A549 (cell line): ENCODE measurements around the gene GOLGA6A. TPM values are rescaled to one million over a fixed set of nuclear protein-coding genes. Genes with fewer than 3 reads are reported as not detected.
A peak's percentile ranks its signal among the peaks of the same experiment; 100 is the strongest.

Experiments
- ATAC-seq, 2 experiments: fragments of 200-7000 bp in 1 of 2; fragments of >200 bp in 1 of 2; cut with Nextera tagmentation in 1 of 2; cut with Tn5 transposase in 1 of 2; 3 replicates each; pipeline versions ENCODE4 v1.8.0 to v1.9.1; 2018 to 2020; ENCODE audit warnings: mild to moderate bottlenecking in 1 of 2, moderate library complexity in 1 of 2
- CTCF ChIA-PET: fragments of 300-600 bp; sonication (Branson Sonifier 250); formaldehyde crosslinking; extraction: SDS; loops from one replicate; lab custom pipeline; 2021; ENCODE audit warnings: antibody characterized with exemption, inconsistent platforms; lab: Yijun Ruan, JAX
- POLR2A ChIA-PET: fragments of 350-600 bp; formaldehyde crosslinking; extraction: SDS; loops from one replicate; lab custom pipeline; 2021; ENCODE audit warnings: antibody characterized with exemption, inconsistent platforms; lab: Yijun Ruan, JAX
- DNase-seq, 2 experiments: peaks; one replicate each; pipeline versions ENCODE4 v3.0.0 to v3.0.0-alpha.2; 2011 to 2016; ENCODE audit warnings: low read depth in 1 of 2, low spot score in 1 of 2
- FAIRE-seq: peaks from 2 replicates; lab custom pipeline; 2011; peaks lifted over from hg19 to GRCh38; lab: Jason Lieb, UNC
- H3K27ac ChIP-seq, 2 experiments: fragments of >200 bp; sonication (Bioruptor Twin); formaldehyde crosslinking; 3 replicates each; pipeline ENCODE4 v1.5.1; 2016 to 2017
- H3K4me1 ChIP-seq: fragments of >200 bp; sonication (Bioruptor Twin); formaldehyde crosslinking; 3 replicates; pipeline ENCODE4 v1.6.1; 2016
- H3K4me2 ChIP-seq: fragments of >200 bp; sonication (Bioruptor Twin); formaldehyde crosslinking; 3 replicates; pipeline ENCODE4 v1.6.1; 2016
- H3K4me3 ChIP-seq: fragments of >200 bp; sonication (Bioruptor Twin); formaldehyde crosslinking; 3 replicates; pipeline ENCODE4 v1.5.1; 2016
- H3K9me3 ChIP-seq: fragments of >200 bp; sonication (Bioruptor Twin); formaldehyde crosslinking; 3 replicates; pipeline ENCODE4 v1.6.1; 2016
- CBX2 ChIP-seq: fragments of 200-600 bp; sonication (generic); IDR thresholded peaks from 2 replicates; pipeline ENCODE4 v1.6.1; 2016; ENCODE audit warnings: low read depth, mild to moderate bottlenecking, borderline replicate concordance
- EHF ChIP-seq: fragments of 250-450 bp; sonication (Bioruptor Pico); IDR thresholded peaks from 2 replicates; pipeline ENCODE4 v1.5.0; 2020; ENCODE audit warnings: mild to moderate bottlenecking
- HDAC2 ChIP-seq: fragments of 200-600 bp; sonication (generic); IDR thresholded peaks from 2 replicates; pipeline ENCODE4 v1.6.1; 2016
- HOXB5 ChIP-seq: fragments of 250-450 bp; sonication (Bioruptor Pico); IDR thresholded peaks from 2 replicates; pipeline ENCODE4 v1.5.0; 2020; ENCODE audit warnings: mild to moderate bottlenecking, moderate library complexity
- JUN ChIP-seq, 2 experiments: fragments of >200 bp; sonication (Bioruptor Twin); formaldehyde crosslinking; IDR thresholded peaks; 2 replicates in 1 of 2; 3 replicates in 1 of 2; pipeline ENCODE4 v1.6.1; 2016 to 2017
- MAZ ChIP-seq: fragments of 150-350 bp; IDR thresholded peaks from 2 replicates; pipeline ENCODE4 v1.6.1; 2014; ENCODE audit warnings: antibody characterized with exemption, low read depth, low read length, borderline replicate concordance
- MYC ChIP-seq: IDR thresholded peaks from 2 replicates; pipeline ENCODE4 v1.6.1; 2012; ENCODE audit warnings: mild to moderate bottlenecking, inconsistent platforms, low read length, improper control_type of control experiment, borderline replicate concordance
- POLR2AphosphoS2 ChIP-seq: conservative IDR thresholded peaks from 2 replicates; pipeline ENCODE4 v1.6.1; 2012; ENCODE audit warnings: low read length, improper control_type of control experiment, inconsistent platforms
- RAD21 ChIP-seq, 2 experiments: fragments of >200 bp in 1 of 2; sonication (Bioruptor Twin) in 1 of 2; formaldehyde crosslinking in 1 of 2; IDR thresholded peaks in 1 of 2; conservative IDR thresholded peaks in 1 of 2; 2 replicates in 1 of 2; 3 replicates in 1 of 2; pipeline ENCODE4 v1.6.1; 2012 to 2018; ENCODE audit warnings: inconsistent platforms in 1 of 2
- SMC3 ChIP-seq: fragments of >200 bp; sonication (Bioruptor Twin); formaldehyde crosslinking; IDR thresholded peaks from 3 replicates; pipeline ENCODE4 v1.6.1; 2018; ENCODE audit warnings: inconsistent platforms
- SREBF2 ChIP-seq: fragments of 450-650 bp; IDR thresholded peaks from 2 replicates; pipeline ENCODE4 v1.6.1; 2014; ENCODE audit warnings: mild to moderate bottlenecking, moderate library complexity
- TFCP2L1 ChIP-seq: fragments of 250-450 bp; sonication (Bioruptor Pico); IDR thresholded peaks from 2 replicates; pipeline ENCODE4 v1.5.0; 2021; ENCODE audit warnings: mild to moderate bottlenecking
- TP53 ChIP-seq: fragments of 250-450 bp; sonication (Bioruptor Pico); IDR thresholded peaks from 2 replicates; pipeline ENCODE4 v1.5.0; 2021; ENCODE audit warnings: mild to moderate bottlenecking, moderate library complexity
- WGBS: methylation state at CpG from one replicate; pipeline ENCODE4 v1.1.6; 2017; ENCODE audit errors: missing lambda C conversion rate; 5-methylcytosine and 5-hydroxymethylcytosine counted together
- polyA plus RNA-seq, 4 experiments: library from polyadenylated mRNA; depleted of rRNA in 3 of 4; stranded (reverse); fragments of >200 nt; fragmentation: RNase III in 1 of 4; extraction: RNeasy Plus Mini Kit Qiagen cat#74134 plus additional on column Dnase treatment in 1 of 4; gene quantifications; 2 replicates in 3 of 4; 3 replicates in 1 of 4; pipeline ENCODE4 v1.2.3, GENCODE V29; 2011 to 2017
- TF ChIP-seq, protein P1 (sequence below): fragments of >200 bp; sonication (Bioruptor Twin); formaldehyde crosslinking; IDR thresholded peaks from 3 replicates; pipeline ENCODE4 v1.6.1; 2016
- TF ChIP-seq, protein P2 (sequence below): fragments of 450-650 bp; IDR thresholded peaks from 2 replicates; pipeline ENCODE4 v1.6.1; 2014; ENCODE audit warnings: antibody characterized with exemption

The GOLGA6A gene
- polyA plus RNA-seq, 2 of the 4 experiments (the other 2 are of a cell fraction) = 0.03 to 0.05 TPM

DNA sequence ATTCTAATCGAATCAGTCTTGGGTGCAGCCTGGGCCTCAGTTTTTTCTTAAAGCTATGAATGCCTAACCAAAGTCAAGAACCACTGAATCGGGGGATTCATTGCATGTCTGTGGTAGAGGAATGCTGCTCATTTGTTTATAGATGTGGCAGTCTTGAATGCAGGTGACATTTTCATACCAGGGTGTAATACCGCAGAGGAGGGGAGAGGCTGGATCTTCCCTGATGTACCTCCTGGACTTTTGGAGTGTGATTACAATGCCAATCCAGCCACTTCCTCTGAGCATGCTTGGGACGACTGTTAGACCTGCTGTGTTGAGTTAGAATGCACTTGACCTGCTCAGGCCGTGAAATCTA, 42.7 kb downstream of the GOLGA6A start:
- DNase-seq (no peak), ATAC-seq (no peak)
- Histone ChIP-seq H3K27ac (no peak overlapping the region), H3K4me2 (no peak overlapping the region), H3K4me1 (peaks cover 7% of the 10 kb centered on the region; the same call in 1 of the 3 replicates), H3K4me3 (no peak overlapping the region)
- TF ChIP-seq, protein P1, sequence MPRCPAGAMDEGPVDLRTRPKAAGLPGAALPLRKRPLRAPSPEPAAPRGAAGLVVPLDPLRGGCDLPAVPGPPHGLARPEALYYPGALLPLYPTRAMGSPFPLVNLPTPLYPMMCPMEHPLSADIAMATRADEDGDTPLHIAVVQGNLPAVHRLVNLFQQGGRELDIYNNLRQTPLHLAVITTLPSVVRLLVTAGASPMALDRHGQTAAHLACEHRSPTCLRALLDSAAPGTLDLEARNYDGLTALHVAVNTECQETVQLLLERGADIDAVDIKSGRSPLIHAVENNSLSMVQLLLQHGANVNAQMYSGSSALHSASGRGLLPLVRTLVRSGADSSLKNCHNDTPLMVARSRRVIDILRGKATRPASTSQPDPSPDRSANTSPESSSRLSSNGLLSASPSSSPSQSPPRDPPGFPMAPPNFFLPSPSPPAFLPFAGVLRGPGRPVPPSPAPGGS = no peak
- no peak for TF ChIP-seq EHF
- no peak for TF ChIP-seq JUN (IDR thresholded peaks at IDR 0.05)
- no peak for TF ChIP-seq MAZ
- TF ChIP-seq CBX2 = no peak
- no peak for TF ChIP-seq TP53 (CRISPR knock-in tag)
- no peak for TF ChIP-seq SREBF2
- TF ChIP-seq HDAC2 = no peak
- no peak for TF ChIP-seq HOXB5 (CRISPR knock-in tag)
- TF ChIP-seq MYC = no peak
- TF ChIP-seq, all 56 proteins: peak for 0
- FAIRE-seq = no peak
- 70% methylated on average over 5 of the region's 5 CpGs for WGBS
- CTCF ChIA-PET = interaction anchor here (0.8 to 11.4 kb wide), 7 partner anchors 8 to 268 kb away, joined by 3 to 237 read pairs (median 6); no protein-coding TSS in a partner anchor
- H3K9me3 ChIP-seq = no peaks in the 10 kb centered on the region
- POLR2A ChIA-PET = no interaction called here

DNA sequence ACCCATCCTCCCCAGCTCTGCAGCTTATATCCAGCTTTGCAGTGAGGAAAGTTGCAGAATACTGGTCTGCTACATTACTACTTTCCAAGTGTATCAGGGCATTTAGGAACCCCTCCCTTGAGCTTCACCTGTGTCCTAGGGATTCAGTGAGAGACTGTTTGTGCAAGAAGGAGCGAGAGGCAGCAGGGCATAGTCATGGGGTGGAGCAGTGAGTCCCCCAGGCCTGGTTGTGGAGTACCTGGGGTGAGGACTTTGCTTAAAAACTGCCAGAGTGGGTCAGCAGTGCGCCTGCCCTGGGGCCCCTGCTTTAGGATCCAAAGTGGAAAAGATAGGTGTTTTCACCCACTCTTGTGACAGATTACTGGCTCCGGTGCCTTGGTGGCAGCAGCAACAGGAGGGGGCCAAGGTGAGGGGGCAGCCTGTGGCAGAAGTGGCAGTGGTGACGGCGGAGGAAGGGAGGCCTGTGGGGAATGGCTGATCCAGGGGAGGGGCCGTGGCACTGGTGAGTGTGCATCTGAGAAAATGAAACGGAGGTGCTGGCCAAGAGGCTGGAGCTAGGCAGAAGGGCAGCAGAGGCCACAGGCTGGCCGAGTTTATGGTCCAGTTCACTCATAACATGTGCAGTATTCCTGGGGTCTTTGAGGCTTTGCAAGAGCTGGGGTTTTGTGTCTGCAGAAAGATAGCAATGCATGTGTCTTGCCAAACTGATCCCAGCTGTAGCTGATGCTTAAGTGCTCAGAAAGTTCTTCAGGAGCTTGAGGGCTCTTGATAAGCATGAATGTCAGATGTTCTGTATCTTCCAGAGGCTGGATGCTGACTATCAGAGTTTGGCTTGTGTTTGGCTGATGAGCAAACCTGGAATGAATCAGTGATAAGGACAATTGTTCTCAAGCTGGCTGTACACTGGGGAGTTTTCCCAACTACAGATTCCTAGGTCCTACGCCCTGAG, 43.4 kb downstream of the GOLGA6A start:
- DNase-seq (no peak), FAIRE-seq (no peak), ATAC-seq (no peak)
- 66% methylated on average over 9 of the region's 9 CpGs for WGBS
- Histone ChIP-seq H3K4me3 (no peak overlapping the region), H3K4me2 (no peak overlapping the region), H3K27ac (peak overlapping the region in 1 of 2 experiments; percentile 18; a peak in 1 of 6 replicates), H3K4me1 (peaks cover 7% of the 10 kb centered on the region; the same call in 1 of the 3 replicates), H3K9me3 (no peaks in the 10 kb centered on the region)
- POLR2A ChIA-PET = no interaction called here
- TF ChIP-seq RAD21 (conservative IDR thresholded peaks at IDR 0.05 in 1 of 2, IDR thresholded peaks at IDR 0.05 in 1 of 2) = no peak
- CTCF ChIA-PET = interaction anchor here (0.8 to 11.4 kb wide), 11 partner anchors 9 to 284 kb away, joined by 3 to 237 read pairs (median 15); no protein-coding TSS in a partner anchor

DNA sequence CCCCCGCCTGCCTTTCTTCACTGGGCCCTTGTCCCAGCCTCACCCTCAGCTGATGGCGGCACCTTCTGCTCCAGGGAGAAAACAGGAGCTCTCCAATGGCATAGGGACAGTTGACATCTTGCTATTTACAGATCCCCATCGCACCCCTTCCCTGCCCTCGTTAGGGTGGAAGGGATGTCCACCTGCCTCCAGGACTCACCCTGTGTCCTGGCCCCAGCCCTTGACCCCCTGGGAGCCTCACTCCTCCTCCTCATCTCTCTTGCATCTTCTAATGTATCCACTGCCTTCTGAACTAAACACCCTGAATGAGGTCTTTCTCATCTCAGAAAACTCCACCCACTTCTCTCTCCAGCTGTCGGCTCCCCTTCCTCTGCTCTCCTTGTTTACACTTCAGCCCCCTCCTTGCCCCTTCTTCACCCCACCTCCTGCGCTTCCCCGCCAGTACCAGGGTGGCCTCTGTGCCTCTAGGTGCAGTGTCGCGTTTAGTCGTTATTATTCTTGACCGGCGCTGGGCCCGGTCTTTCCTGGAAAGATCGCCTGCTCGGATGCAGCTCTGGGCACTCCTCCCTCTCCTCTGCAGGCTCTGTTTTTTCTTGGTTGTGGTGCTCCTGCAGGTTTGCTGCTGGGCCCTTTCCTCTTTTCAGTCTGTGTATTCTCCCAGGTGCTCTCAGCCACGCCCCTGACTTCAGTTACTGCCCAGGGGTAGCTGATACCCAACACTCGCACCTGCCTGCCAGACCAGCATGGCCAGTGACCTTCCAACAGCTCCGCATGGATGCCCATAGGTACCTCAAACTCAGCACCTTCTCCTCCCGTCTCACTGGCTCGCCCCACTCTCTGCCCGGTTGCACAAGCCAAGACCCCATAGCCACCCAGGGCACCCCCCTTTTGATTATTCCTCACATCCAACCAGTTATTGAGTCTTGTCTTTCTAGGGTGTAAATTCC, 44.9 kb downstream of the GOLGA6A start:
- Histone ChIP-seq H3K9me3 (no peaks in the 10 kb centered on the region), H3K4me2 (no peak overlapping the region), H3K4me3 (no peak overlapping the region), H3K27ac (no peak overlapping the region), H3K4me1 (peaks cover 7% of the 10 kb centered on the region; the same call in 1 of the 3 replicates)
- 89% methylated on average over 21 of the region's 21 CpGs for WGBS
- POLR2A ChIA-PET = interaction anchor here (1.2 kb wide), 1 partner anchor 64 kb away, joined by 5 read pairs; no protein-coding TSS in a partner anchor
- ATAC-seq = no peak
- DNase-seq = no peak
- no peak for FAIRE-seq
- CTCF ChIA-PET = interaction anchor here (0.8 to 11.4 kb wide), 22 partner anchors 10 to 286 kb away, joined by 3 to 237 read pairs (median 6); partner anchors contain the start of gene PML
- no peak for TF ChIP-seq TFCP2L1
- TF ChIP-seq POLR2AphosphoS2 = no peak
- no peak for TF ChIP-seq SMC3
- no peak for TF ChIP-seq SREBF2
- TF ChIP-seq, protein P2, sequence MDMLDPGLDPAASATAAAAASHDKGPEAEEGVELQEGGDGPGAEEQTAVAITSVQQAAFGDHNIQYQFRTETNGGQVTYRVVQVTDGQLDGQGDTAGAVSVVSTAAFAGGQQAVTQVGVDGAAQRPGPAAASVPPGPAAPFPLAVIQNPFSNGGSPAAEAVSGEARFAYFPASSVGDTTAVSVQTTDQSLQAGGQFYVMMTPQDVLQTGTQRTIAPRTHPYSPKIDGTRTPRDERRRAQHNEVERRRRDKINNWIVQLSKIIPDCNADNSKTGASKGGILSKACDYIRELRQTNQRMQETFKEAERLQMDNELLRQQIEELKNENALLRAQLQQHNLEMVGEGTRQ = no peak
